Activated CD4-positive, alpha-beta T cell treated with anti-CD3 and anti-CD28 coated beads for 36 hours (primary cell): ENCODE measurements around the gene PAK1. TPM values are rescaled to one million over a fixed set of nuclear protein-coding genes. Genes with fewer than 3 reads are reported as not detected.

ENCODE experiments used
- ATAC-seq: fragments of 200-7000 bp; cut with Tn5 transposase; one replicate; pipeline ENCODE4 v1.10.0; 2021; ENCODE audit warnings: mild to moderate bottlenecking, moderate library complexity
- CTCF ChIA-PET: fragments of 350-600 bp; sonication (Branson Sonifier 250); formaldehyde crosslinking; loops from one replicate; lab custom pipeline; 2021; ENCODE audit warnings: antibody characterized with exemption; lab: Charles Lee
- POLR2A ChIA-PET: fragments of 350-600 bp; sonication (Branson Sonifier 250); formaldehyde crosslinking; loops from one replicate; lab custom pipeline; 2021; ENCODE audit warnings: antibody characterized with exemption, inconsistent platforms; lab: Charles Lee
- DNase-seq: peaks from one replicate; pipeline ENCODE4 v3.0.0-alpha.2; 2020
- H3K27ac Mint-ChIP-seq: one replicate; pipeline ENCODE4 v1.8.0; 2021; ENCODE audit warnings: mixed read lengths
- H3K27me3 Mint-ChIP-seq: one replicate; pipeline ENCODE4 v1.8.0; 2021; ENCODE audit warnings: mixed read lengths
- H3K36me3 Mint-ChIP-seq: one replicate; pipeline ENCODE4 v1.8.0; 2021; ENCODE audit warnings: low read depth, mixed read lengths
- H3K4me1 Mint-ChIP-seq: one replicate; pipeline ENCODE4 v1.8.0; 2021; ENCODE audit warnings: mixed read lengths
- H3K4me3 Mint-ChIP-seq: one replicate; pipeline ENCODE4 v1.8.0; 2021; ENCODE audit warnings: mild to moderate bottlenecking, moderate library complexity, mixed read lengths
- H3K9me3 Mint-ChIP-seq: one replicate; pipeline ENCODE4 v1.8.0; 2021; ENCODE audit warnings: low read depth, mixed read lengths
- intact Hi-C, 2 experiments: fragments of 100-400 bp; cut with DNase I in 1 of 2; cut with micrococcal nuclease in 1 of 2; formaldehyde crosslinking; loops; one replicate each; pipeline versions ENCODE4 v1.14.2 to v1.15.1; 2022 to 2024; cut with DNase I, micrococcal nuclease
- total RNA-seq, 2 experiments: library from RNA; stranded (reverse); gene quantifications; one replicate each; pipeline ENCODE4 v1.2.3, GENCODE V29; 2021

PAK1 gene
- total RNA-seq, 2 experiments from 2014 or later, result 38.2 to 43.9 TPM

DNA sequence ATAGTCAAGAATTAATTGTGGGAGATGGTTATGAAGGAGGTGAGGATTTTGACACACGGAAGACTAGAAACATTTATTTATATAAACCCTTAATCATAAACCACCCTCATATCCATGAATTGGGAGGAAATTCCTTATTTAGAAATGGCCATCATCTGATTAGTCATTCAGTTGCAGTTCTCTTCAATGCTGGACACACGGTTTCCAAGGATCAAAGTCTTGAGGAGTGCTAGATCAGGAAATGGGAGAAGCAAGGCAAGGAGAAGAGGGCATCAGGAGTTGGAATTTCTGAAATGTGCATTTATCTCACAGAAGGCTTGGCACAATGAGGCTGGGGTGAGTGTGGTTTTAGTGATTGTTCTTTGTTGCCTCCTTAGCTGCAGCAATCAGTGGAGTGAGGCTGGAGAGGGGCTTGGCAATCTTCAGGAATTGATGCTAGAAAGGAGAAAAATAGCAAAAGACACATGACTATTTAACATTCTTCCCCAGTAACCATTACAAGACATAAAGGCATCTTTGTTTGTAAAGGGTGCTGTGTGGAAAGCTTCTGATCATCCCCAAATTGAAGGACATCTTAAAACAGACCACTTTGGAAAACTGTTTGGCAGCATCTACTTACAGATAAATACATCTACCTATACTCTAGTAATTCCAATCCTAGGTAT, 150.8 kb downstream of the PAK1 start:
- ChIA-PET CTCF (interaction anchor here (0.8 kb wide), 1 partner anchor 69 kb away, joined by 3 read pairs; no protein-coding TSS in a partner anchor), POLR2A (no interaction called here)
- Mint-ChIP-seq H3K4me1 (peaks cover 8% of the 10 kb centered on the region), H3K27ac (no peak overlapping the region), H3K4me3 (no peak overlapping the region), H3K36me3 (peaks cover 18% of the 10 kb centered on the region), H3K9me3 (no peaks in the 10 kb centered on the region), H3K27me3 (no peaks in the 10 kb centered on the region)
- DNase-seq, result no peak
- ATAC-seq, result no peak
- intact Hi-C loops, result no loop called here

DNA sequence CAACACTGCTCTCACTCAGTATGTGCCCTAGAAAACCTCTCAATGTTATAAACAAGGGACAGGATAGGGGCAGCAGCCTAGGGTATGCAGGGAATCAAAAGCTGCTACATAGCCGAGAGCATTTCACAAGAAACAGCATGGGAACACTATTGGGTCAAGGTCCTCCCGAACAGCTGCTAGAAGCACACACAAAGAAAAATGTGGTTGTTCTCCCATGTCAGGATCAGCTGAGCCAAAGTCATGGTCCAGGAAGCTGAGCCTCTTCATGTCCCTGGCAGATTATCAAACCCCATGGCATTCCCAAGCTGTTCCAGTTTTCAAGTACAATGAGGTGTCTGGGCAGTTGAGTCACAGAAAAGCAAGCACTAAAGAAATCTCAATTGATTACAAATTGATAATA, 151.4 kb downstream of the PAK1 start:
- DNase-seq, result no peak
- Mint-ChIP-seq H3K4me3 (no peak overlapping the region), H3K4me1 (peaks cover 8% of the 10 kb centered on the region), H3K27me3 (no peaks in the 10 kb centered on the region), H3K36me3 (peaks cover 14% of the 10 kb centered on the region), H3K9me3 (no peaks in the 10 kb centered on the region), H3K27ac (no peak overlapping the region)
- POLR2A ChIA-PET, result no interaction called here
- no peak for ATAC-seq
- CTCF ChIA-PET, result interaction anchor here (0.6 kb wide), 1 partner anchor 28 kb away, joined by 3 read pairs; no protein-coding TSS in a partner anchor
- intact Hi-C loops, result no loop called here

GRCh38 chr11:77320351-77320750, 153.5 kb downstream of the PAK1 start:
- H3K4me1 Mint-ChIP-seq, result peaks cover 8% of the 10 kb centered on the region
- intact Hi-C loops, result no loop called here
- ATAC-seq (no peak), DNase-seq (no peak)
- POLR2A ChIA-PET, result no interaction called here
- H3K4me3 Mint-ChIP-seq, result no peak overlapping the region
- CTCF ChIA-PET, result no interaction called here
- no peak overlapping the region for H3K27ac Mint-ChIP-seq
- peaks cover 4% of the 10 kb centered on the region for H3K36me3 Mint-ChIP-seq
- H3K9me3 Mint-ChIP-seq, result no peaks in the 10 kb centered on the region
- H3K27me3 Mint-ChIP-seq, result peaks cover 4% of the 10 kb centered on the region

DNA sequence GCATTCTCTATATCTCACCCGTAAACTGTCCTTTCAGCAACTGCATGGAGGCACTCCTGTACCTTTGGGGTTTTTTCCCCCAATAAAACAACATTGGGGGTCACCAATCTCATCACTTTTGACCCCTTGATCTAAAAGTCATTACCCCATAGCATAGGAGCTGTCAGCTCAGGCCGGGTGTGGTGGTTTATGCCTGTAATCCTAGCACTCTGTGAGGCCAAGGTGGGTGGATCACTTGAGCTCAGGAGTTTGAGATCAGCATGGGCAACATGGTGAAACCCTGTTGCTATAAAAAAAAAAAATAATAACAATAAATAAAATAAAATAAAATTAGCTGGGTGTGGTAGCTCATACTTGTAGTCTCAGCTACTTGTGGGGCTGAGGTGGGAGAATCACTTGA, 155.3 kb downstream of the PAK1 start:
- peaks cover 4% of the 10 kb centered on the region for H3K27me3 Mint-ChIP-seq
- no peaks in the 10 kb centered on the region for H3K9me3 Mint-ChIP-seq
- no peaks in the 10 kb centered on the region for H3K4me1 Mint-ChIP-seq
- H3K4me3 Mint-ChIP-seq, result no peak overlapping the region
- CTCF ChIA-PET, result no interaction called here
- no peak overlapping the region for H3K27ac Mint-ChIP-seq
- POLR2A ChIA-PET, result interaction anchor here (0.7 kb wide), 1 partner anchor 424 kb away, joined by 10 read pairs; no protein-coding TSS in a partner anchor
- no peak for DNase-seq
- peaks cover 4% of the 10 kb centered on the region for H3K36me3 Mint-ChIP-seq
- no peak for ATAC-seq
- intact Hi-C loops, result no loop called here

DNA sequence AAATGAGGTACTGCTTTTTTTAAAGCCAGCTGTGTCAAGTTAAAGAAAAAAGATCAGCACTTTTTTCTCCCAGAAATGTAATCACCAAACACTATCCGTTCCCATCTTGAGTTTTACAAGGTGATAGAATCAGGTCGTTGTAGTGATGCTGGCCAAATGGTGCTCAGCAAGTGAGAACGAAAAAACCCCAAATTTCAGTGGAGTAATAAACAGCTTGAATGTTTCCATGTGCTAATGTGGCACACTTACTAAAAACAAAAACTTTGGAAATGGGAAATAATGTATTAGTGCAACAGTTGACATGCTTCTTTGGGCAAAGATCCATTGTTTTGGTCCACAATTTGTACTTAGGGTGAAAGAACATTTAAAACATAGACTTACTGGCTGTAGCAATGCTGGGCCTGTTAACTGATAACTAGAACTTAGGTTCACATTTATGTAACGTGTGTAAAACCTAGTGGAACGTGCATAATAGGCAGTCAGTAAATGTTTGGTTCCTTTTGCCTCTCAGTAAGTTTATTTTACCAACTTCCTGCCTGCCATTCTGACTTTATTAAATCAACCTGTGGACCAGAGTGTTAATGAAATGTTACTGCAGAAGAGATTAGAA, 157.1 kb downstream of the PAK1 start:
- no peak overlapping the region for H3K27ac Mint-ChIP-seq
- H3K4me1 Mint-ChIP-seq, result no peaks in the 10 kb centered on the region
- CTCF ChIA-PET, result interaction anchor here (0.7 kb wide), 1 partner anchor 32 kb away, joined by 3 read pairs; no protein-coding TSS in a partner anchor
- H3K9me3 Mint-ChIP-seq, result no peaks in the 10 kb centered on the region
- DNase-seq (no peak), ATAC-seq (no peak)
- H3K27me3 Mint-ChIP-seq, result peaks cover 4% of the 10 kb centered on the region
- H3K36me3 Mint-ChIP-seq, result no peaks in the 10 kb centered on the region
- no peak overlapping the region for H3K4me3 Mint-ChIP-seq
- POLR2A ChIA-PET, result no interaction called here
- intact Hi-C loops, result no loop called here

- intact Hi-C loops, result no loop called here
- CTCF ChIA-PET, result no interaction called here
- Mint-ChIP-seq H3K9me3 (no peaks in the 10 kb centered on the region), H3K27me3 (peaks cover 4% of the 10 kb centered on the region), H3K36me3 (no peaks in the 10 kb centered on the region), H3K27ac (no peak overlapping the region), H3K4me1 (peaks cover 6% of the 10 kb centered on the region), H3K4me3 (no peak overlapping the region)
- no peak for ATAC-seq
- DNase-seq, result no peak
- POLR2A ChIA-PET, result no interaction called here
Observed at GRCh38 chr11:77312107-77312506, 161.8 kb downstream of the PAK1 start.

DNA sequence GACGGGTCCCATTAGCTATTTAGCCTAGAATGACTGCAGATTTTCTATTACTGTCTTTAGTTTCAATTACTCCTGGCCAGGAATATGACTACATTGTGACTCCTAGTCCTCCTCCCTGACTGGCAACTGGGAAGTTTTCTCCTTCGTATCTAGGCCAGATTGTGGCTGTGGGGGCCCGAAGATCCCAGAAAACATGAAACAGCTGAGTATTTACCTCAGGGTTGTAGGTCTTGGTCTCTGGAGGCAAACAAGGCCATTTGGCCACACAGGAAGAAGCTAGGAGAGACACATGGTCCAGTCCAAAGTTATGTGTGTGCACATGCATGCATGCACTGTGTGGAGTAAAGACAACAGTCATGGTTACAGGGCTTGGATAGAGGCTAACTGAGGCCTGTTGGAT, 162.2 kb downstream of the PAK1 start:
- H3K27me3 Mint-ChIP-seq, result peaks cover 4% of the 10 kb centered on the region

DNA sequence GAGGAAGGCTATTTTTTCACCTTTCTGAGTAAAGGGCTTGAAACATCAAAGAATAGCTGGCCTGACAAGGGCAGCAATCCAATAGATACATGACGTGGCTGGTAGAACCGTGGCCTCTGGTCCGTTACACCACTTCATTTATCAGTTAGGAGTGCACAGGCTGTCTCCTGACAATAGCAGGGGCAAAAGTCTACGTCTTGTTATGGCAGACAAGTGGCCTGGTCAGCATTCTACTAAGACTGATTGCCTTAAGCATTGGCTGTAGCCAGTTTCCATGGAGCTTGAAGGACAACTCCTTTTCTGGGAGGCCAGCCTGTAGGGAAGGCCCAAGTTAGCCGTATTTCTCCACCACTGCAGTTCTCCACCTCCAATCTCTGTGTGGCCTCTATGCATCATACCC, 163.2 kb downstream of the PAK1 start:
- Mint-ChIP-seq H3K27me3 (no peaks in the 10 kb centered on the region), H3K4me3 (no peak overlapping the region), H3K9me3 (no peaks in the 10 kb centered on the region), H3K4me1 (peaks cover 6% of the 10 kb centered on the region), H3K36me3 (no peaks in the 10 kb centered on the region), H3K27ac (no peak overlapping the region)
- no peak for DNase-seq
- intact Hi-C loops, result no loop called here
- no peak for ATAC-seq
- ChIA-PET POLR2A (no interaction called here), CTCF (no interaction called here)

More for the DNA sequence above, 162.2 kb downstream of the PAK1 start:
- ChIA-PET CTCF (no interaction called here), POLR2A (no interaction called here)
- intact Hi-C loops, result no loop called here
- no peak for DNase-seq
- Mint-ChIP-seq H3K4me1 (peaks cover 6% of the 10 kb centered on the region), H3K4me3 (no peak overlapping the region), H3K27ac (no peak overlapping the region), H3K9me3 (no peaks in the 10 kb centered on the region), H3K36me3 (no peaks in the 10 kb centered on the region)
- ATAC-seq, result no peak

- ChIA-PET POLR2A (no interaction called here), CTCF (no interaction called here)
- no peak overlapping the region for H3K4me3 Mint-ChIP-seq
- H3K27ac Mint-ChIP-seq, result no peak overlapping the region
- no peaks in the 10 kb centered on the region for H3K36me3 Mint-ChIP-seq
- H3K4me1 Mint-ChIP-seq, result peaks cover 6% of the 10 kb centered on the region
- no peak for DNase-seq
- ATAC-seq, result no peak
- H3K9me3 Mint-ChIP-seq, result no peaks in the 10 kb centered on the region
- intact Hi-C loops, result loop anchor here in 1 of 2 experiments (2.0 kb wide), 1 partner anchor 59 kb away; no protein-coding TSS in a partner anchor
- H3K27me3 Mint-ChIP-seq, result no peaks in the 10 kb centered on the region
Observed at GRCh38 chr11:77309401-77310085, 164.4 kb downstream of the PAK1 start.

DNA sequence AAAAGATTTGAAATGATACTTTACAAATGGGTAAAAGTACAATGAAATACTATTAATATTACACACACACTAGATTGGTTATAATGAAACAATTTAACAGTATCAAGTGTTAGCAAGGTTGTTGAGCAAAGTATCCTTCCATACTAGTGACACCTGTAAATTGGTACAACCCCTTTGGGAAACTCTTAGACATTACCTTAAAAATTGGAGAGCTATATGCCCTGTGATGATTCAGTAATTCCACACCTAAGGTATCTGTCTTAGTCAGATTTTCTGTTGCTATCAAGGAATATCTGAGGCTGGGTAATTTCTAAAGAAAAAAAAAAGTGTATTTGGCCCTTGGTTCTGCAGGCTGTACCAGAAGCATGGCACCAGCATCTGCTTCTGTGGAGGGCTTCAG, 165.1 kb downstream of the PAK1 start:
- Mint-ChIP-seq H3K4me3 (no peak overlapping the region), H3K27ac (peak overlapping the region; percentile 73), H3K9me3 (no peaks in the 10 kb centered on the region), H3K36me3 (no peaks in the 10 kb centered on the region), H3K27me3 (no peaks in the 10 kb centered on the region), H3K4me1 (peaks cover 6% of the 10 kb centered on the region)
- intact Hi-C loops, result loop anchor here in 1 of 2 experiments (2.0 kb wide), 1 partner anchor 58 kb away; no protein-coding TSS in a partner anchor
- ATAC-seq (peak; percentile 86), DNase-seq (no peak)
- POLR2A ChIA-PET, result no interaction called here
- CTCF ChIA-PET, result no interaction called here

DNA sequence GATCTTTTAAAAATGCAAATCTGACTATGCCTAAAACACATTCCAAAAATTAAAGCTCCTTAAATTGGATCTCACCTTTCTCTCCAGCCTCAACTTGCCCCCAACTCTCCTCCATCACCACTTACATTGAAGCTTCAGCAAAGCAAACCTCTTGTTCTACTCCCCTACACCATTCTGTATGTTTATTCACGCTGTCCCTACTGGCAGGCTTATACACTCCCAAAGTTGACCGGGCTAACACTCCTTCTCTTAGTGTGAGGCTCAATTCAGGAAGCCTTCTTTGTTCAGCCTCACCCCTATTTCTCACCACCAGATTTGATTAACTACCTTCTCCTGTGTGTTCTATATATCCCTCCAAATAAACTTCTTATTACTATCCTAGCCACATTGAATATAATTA, 170.6 kb downstream of the PAK1 start:
- peaks cover 3% of the 10 kb centered on the region for H3K4me1 Mint-ChIP-seq
- intact Hi-C loops, result no loop called here
- no peak overlapping the region for H3K27ac Mint-ChIP-seq
- H3K36me3 Mint-ChIP-seq, result no peaks in the 10 kb centered on the region
- no peaks in the 10 kb centered on the region for H3K27me3 Mint-ChIP-seq
- no peak for ATAC-seq
- DNase-seq, result no peak
- POLR2A ChIA-PET, result no interaction called here
- H3K4me3 Mint-ChIP-seq, result no peak overlapping the region
- no peaks in the 10 kb centered on the region for H3K9me3 Mint-ChIP-seq
- CTCF ChIA-PET, result interaction anchor here (0.5 kb wide), 1 partner anchor 138 kb away, joined by 3 read pairs; no protein-coding TSS in a partner anchor
